Measurements from ENCODE around the gene ZNF599. TPM values are rescaled to one million over a fixed set of nuclear protein-coding genes. Genes with fewer than 3 reads are reported as not detected.

ZNF599 gene
- total RNA-seq, 1 experiment from 2014 or later, result not detected

- H3K9me3 ChIP-seq (ENCODE audit: low read length), result no peaks in the 10 kb centered on the region
- no peaks in the 10 kb centered on the region for H3K36me3 ChIP-seq (ENCODE audit: low read depth, low read length)
- no peak for DNase-seq
- ChIA-PET POLR2A (ENCODE audit: unreplicated experiment) (no interaction called here), CTCF (no interaction called here)
- no TSS peak for BruUV-seq (replicated peaks)
- no peak overlapping the region for H3K4me3 ChIP-seq (ENCODE audit: low read length)
- intact Hi-C loops (cut with micrococcal nuclease), result no loop called here
- H3F3A ChIP-seq (ENCODE audit: low read length, unreplicated experiment), result no peaks in the 10 kb centered on the region
- H3K9ac ChIP-seq (ENCODE audit: low read length), result no peak overlapping the region
- no peaks in the 10 kb centered on the region for H4K20me1 ChIP-seq (ENCODE audit: low read length)
- 0 out of 2 replicates have a peak overlapping the region, but pooled peaks have one; percentile 38 for H2AFZ ChIP-seq (ENCODE audit: low read length)
- no peaks in the 10 kb centered on the region for H3K27me3 ChIP-seq (ENCODE audit: low read length)
- no peaks in the 10 kb centered on the region for H3K9me2 ChIP-seq (replicated peaks; ENCODE audit: low read length)
- no peak overlapping the region for H3K27ac ChIP-seq (ENCODE audit: low read length)
- H3K4me2 ChIP-seq (ENCODE audit: low read length), result no peak overlapping the region
- no peaks in the 10 kb centered on the region for H3K79me2 ChIP-seq (ENCODE audit: low read length)
- no peak for ATAC-seq
- H3K4me1 ChIP-seq (ENCODE audit: insufficient read depth, low read length), result no peaks in the 10 kb centered on the region
- TF ChIP-seq CTCF (conservative IDR thresholded peaks at IDR 0.05; ENCODE audit: low read depth, low read length) (no peak), EZH2phosphoT487 (IDR thresholded peaks at IDR 0.05; ENCODE audit: borderline replicate concordance, low read length) (no peak), EZH2 (IDR thresholded peaks at IDR 0.05; ENCODE audit: low read length, unreplicated experiment) (no peak)
These were observed 20.6 kb upstream of the ZNF599 start for GRCh38 chr19:34793565-34793964.

- Histone ChIP-seq H3F3A (ENCODE audit: low read length, unreplicated experiment) (no peaks in the 10 kb centered on the region), H3K9me3 (ENCODE audit: low read length) (no peaks in the 10 kb centered on the region), H3K4me1 (ENCODE audit: insufficient read depth, low read length) (no peaks in the 10 kb centered on the region), H4K20me1 (ENCODE audit: low read length) (no peaks in the 10 kb centered on the region), H3K4me3 (ENCODE audit: low read length) (no peak overlapping the region), H3K4me2 (ENCODE audit: low read length) (no peak overlapping the region), H3K27ac (ENCODE audit: low read length) (no peak overlapping the region), H2AFZ (ENCODE audit: low read length) (no peak overlapping the region), H3K9me2 (replicated peaks; ENCODE audit: low read length) (no peaks in the 10 kb centered on the region), H3K36me3 (ENCODE audit: low read depth, low read length) (no peaks in the 10 kb centered on the region), H3K79me2 (ENCODE audit: low read length) (no peaks in the 10 kb centered on the region), H3K9ac (ENCODE audit: low read length) (no peak overlapping the region), H3K27me3 (ENCODE audit: low read length) (no peaks in the 10 kb centered on the region)
- DNase-seq, result no peak
- TF ChIP-seq EZH2 (IDR thresholded peaks at IDR 0.05; ENCODE audit: low read length, unreplicated experiment) (no peak), EZH2phosphoT487 (IDR thresholded peaks at IDR 0.05; ENCODE audit: borderline replicate concordance, low read length) (no peak), CTCF (conservative IDR thresholded peaks at IDR 0.05; ENCODE audit: low read depth, low read length) (no peak)
- BruUV-seq (replicated peaks), result no TSS peak
- ChIA-PET POLR2A (ENCODE audit: unreplicated experiment) (no interaction called here), CTCF (no interaction called here)
- intact Hi-C loops (cut with micrococcal nuclease), result no loop called here
- ATAC-seq, result no peak
These were observed 15.1 kb upstream of the ZNF599 start for GRCh38 chr19:34788074-34788473.

- H3K27ac ChIP-seq (ENCODE audit: low read length), result no peak overlapping the region
- no peak for TF ChIP-seq EZH2 (IDR thresholded peaks at IDR 0.05; ENCODE audit: low read length, unreplicated experiment)
- TF ChIP-seq CTCF (conservative IDR thresholded peaks at IDR 0.05; ENCODE audit: low read depth, low read length), result no peak
- no peak for TF ChIP-seq EZH2phosphoT487 (IDR thresholded peaks at IDR 0.05; ENCODE audit: borderline replicate concordance, low read length)
- ChIA-PET CTCF (no interaction called here), POLR2A (ENCODE audit: unreplicated experiment) (no interaction called here)
- no peak overlapping the region for H3K4me3 ChIP-seq (ENCODE audit: low read length)
- H3K4me2 ChIP-seq (ENCODE audit: low read length), result no peak overlapping the region
- H3K79me2 ChIP-seq (ENCODE audit: low read length), result no peaks in the 10 kb centered on the region
- no peaks in the 10 kb centered on the region for H3K27me3 ChIP-seq (ENCODE audit: low read length)
- no peak overlapping the region for H3K9ac ChIP-seq (ENCODE audit: low read length)
- H3F3A ChIP-seq (ENCODE audit: low read length, unreplicated experiment), result no peaks in the 10 kb centered on the region
- H3K9me3 ChIP-seq (ENCODE audit: low read length), result no peaks in the 10 kb centered on the region
- no peaks in the 10 kb centered on the region for H4K20me1 ChIP-seq (ENCODE audit: low read length)
- H3K36me3 ChIP-seq (ENCODE audit: low read depth, low read length), result no peaks in the 10 kb centered on the region
- H3K4me1 ChIP-seq (ENCODE audit: insufficient read depth, low read length), result no peaks in the 10 kb centered on the region
- intact Hi-C loops (cut with micrococcal nuclease), result no loop called here
- no peak overlapping the region for H2AFZ ChIP-seq (ENCODE audit: low read length)
- DNase-seq, result no peak
- no peaks in the 10 kb centered on the region for H3K9me2 ChIP-seq (replicated peaks; ENCODE audit: low read length)
- ATAC-seq, result no peak
- BruUV-seq (replicated peaks), result no TSS peak
These were observed 14.2 kb upstream of the ZNF599 start for GRCh38 chr19:34787059-34787824.

All from PC-3 (cell line).